ENCODE data around the gene HDAC10. TPM values are rescaled to one million over a fixed set of nuclear protein-coding genes. Genes with fewer than 3 reads are reported as not detected.
A peak's percentile ranks its signal among the peaks of the same experiment; 100 is the strongest.
"Not testable (repeated sequence)": the region's sequence is repeated elsewhere in the genome, so short reads cannot be mapped to it uniquely, and the experiment has no call there.

HDAC10 gene
- total RNA-seq, 1 donor from 2014 or later = 11.3 TPM

DNA sequence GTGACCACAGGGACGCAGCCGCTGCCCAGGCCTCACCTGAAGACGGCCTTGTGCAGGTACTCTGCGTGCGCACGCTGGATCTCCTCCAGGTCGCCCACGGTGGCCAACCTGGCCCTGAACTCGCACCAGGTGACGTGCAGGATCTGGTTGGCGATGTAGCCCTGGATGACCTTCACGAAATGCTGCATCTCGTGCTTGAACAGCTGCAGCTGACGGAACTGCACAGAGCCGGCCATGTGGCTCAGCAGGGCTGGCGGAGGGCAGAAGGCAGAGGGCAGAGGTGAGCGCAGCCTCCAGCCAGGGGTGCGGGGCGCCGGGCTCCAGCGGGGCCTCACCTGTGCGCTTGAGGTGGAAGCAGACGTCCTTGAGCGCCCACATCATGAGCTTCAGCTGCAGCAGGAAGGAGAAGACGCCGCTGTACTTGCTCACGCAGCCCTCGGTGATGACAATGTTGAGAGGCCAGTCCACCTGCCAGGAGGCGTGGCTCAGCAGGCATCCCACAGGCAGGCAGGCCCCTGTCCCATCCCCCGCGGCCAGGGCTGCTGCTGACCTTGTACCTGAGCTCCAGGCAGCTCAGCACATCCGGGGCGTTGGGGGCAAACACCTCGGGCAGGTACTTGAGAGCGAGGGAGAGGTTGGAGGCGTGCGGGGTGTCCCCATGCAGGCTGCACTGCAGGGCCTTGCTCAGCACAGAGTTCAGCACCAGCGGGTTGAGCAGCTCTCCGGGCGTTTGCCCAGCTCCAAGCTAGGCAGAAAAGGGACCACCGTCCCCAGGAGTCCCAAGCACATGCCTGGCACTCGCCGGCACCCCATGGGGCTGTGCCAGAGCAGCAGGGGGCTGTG is 32.7 kb downstream of the HDAC10 start:
- no peak for DNase-seq (ENCODE audit: low read depth in 2 of 2)

DNA sequence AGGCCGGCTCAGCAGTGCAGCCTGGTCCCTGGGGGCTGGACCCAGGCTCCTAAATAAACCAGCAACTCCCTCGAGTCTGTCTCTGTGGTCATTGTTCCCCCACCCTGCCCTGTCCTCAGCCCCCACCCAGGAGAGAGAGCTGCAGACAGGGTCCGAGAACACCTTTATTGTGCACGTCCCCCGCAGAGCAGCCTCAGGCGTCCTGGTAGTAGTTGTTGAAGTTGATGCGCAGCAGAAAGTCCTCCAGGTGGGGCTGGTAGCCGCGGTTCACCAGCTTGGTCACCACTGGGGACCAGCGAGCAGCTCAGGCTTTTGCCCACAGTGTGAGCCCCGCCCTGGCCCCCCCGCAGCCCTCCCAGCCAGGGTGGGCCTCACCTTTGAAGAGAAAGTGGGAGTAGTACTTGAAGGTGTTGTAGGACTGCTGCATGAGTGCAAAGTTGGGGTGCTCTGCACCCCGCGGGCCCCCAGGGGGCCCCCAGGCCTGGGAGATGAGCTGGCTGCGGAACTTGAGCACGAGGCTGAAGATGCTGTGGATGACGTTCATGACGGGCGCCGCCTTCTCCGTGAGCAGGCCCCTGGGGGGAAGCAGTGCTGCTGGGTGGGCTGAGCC is 33.4 kb downstream of the HDAC10 start:
- DNase-seq (ENCODE audit: low read depth in 2 of 2) = no peak

DNA sequence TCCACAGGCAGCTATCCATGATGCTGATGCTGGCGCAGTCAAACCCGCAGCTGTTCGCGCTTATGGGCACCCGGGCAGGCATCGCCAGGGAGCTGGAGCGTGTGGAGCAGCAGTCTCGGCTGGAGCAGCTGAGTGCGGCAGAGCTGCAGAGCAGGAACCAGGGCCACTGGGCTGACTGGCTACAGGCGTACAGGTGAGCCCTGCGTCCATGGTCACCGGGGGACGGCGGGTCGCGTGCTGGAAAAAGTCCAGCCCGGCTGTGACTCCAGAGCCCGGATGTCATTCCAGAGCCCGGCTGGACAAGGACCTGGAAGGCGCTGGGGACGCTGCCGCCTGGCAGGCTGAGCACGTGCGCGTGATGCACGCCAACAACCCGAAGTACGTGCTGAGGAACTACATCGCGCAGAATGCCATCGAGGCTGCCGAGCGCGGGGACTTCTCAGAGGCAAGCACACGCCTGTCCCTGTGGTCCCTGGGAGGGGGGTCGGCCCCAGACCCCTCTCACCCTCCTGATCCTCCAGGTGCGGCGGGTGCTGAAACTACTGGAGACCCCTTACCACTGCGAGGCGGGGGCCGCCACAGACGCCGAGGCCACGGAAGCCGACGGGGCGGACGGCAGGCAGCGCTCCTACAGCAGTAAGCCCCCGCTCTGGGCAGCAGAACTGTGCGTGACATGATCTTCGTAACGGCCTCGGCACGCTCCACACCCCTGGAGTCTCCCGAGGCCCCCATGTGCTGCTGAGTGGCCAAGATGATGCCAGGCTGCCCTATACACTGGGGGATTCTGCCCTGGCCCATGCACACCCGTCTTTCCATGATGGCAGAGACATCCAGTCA is 34.2 kb downstream of the HDAC10 start:
- no peak for DNase-seq (ENCODE audit: low read depth in 2 of 2)

DNA sequence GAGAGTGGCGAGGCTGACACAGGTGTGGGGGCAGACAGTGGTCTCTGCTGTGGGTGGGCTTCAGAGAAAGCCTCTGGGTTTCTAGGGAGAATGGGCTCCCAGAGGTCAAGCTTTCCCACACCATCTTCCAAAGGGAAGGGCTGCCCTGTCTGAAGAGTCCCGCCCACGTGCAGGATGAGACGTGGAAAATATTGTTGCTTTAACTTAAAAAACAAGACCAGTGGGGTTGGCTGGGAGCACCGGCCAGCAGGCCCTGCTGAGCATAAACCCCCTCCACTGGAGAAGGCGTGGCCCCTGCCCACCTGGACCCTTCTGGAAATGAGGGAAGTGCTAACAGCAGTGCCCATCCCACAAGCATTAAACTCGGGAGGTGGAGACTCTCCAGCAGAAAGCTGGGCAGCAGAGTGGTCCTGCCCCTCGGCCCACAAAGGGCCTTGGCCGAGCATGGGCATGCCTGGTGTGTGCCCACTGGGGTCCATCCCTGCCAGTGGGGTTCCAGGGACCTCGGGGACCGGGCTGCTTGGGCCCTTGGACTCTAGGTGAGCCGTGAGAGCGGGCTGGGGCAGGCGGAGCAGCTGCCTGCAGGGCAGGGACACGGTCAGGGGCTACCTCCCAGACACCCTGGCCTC is 34.9 kb downstream of the HDAC10 start:
- DNase-seq (ENCODE audit: low read depth in 2 of 2) = no peak

DNA sequence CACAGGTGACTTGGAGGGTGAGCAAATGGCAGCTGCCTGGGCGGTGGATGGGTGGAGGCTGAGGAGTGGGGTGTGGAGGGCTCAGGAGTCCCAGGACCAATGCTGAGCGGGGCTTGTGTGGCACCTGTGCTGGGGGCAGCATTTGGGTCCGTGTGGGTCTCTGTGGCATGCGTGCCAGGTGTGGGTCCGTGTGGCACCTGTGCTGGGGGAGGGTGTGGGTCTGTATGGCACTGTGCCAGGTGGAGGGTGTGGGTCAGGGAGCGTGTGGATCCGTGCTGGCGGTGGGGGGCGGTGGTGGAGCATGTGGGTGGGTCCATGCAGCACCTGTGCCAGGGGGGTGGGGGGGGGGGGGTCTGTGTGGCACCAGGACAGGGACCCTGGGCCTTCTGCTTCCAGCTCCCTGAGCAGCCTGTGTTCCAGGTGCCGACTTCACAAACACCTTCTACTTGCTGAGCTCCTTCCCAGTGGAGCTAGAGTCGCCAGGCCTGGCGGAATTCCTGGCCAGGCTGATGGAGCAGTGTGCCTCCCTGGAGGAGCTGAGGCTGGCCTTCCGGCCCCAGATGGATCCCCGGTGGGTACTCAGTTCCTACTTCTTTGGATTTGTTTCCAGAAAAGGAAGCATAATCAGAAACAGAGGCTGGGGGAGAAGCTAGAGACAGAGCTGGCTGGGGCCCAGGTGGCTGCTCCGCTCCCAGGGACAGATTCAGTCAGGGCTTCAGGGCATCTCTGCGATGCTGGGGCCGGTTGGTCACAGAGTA is 35.6 kb downstream of the HDAC10 start:
- no peak for DNase-seq (ENCODE audit: low read depth in 2 of 2)

DNA sequence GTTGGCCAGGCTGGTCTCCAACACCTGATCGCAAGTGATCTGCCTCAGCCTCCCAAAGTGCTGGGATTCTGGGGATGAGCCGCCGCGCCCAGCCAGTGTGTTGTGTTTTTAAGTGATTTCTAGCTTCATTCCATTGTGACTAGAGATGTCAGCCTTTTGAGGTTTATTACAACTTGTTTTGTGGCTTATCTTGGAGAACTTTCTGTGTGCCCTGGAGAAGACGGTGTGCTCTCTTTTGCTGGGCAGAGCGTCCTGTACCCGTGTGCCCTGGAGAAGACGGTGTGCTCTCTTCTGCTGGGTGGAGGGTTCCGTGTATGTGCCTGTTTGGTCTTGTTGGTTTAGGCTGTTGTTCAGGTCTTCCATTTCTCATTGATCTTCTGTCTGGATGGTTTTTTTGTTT is 37.8 kb downstream of the HDAC10 start:
- no peak for DNase-seq (ENCODE audit: low read depth in 2 of 2)

DNA sequence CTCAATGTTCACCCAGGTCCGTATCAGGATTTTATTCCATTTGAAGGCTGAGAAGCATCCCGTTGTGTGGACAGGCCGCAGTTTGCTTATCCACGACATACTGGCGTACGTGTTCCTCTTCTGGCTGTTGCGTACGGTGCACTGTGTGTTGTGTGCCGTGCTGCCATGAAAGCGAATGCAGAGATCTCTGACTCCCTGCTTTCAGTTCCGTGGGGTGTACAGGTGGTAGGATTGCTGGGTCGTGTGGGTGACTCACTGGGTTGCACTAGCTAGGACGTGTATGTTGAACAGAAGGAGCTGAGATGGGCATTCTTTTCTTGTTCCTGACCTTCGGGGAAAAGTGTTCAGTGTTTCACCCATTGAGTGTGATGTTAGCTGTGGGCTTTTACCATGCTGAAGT is 39.9 kb downstream of the HDAC10 start:
- DNase-seq (ENCODE audit: low read depth in 2 of 2) = no peak

DNA sequence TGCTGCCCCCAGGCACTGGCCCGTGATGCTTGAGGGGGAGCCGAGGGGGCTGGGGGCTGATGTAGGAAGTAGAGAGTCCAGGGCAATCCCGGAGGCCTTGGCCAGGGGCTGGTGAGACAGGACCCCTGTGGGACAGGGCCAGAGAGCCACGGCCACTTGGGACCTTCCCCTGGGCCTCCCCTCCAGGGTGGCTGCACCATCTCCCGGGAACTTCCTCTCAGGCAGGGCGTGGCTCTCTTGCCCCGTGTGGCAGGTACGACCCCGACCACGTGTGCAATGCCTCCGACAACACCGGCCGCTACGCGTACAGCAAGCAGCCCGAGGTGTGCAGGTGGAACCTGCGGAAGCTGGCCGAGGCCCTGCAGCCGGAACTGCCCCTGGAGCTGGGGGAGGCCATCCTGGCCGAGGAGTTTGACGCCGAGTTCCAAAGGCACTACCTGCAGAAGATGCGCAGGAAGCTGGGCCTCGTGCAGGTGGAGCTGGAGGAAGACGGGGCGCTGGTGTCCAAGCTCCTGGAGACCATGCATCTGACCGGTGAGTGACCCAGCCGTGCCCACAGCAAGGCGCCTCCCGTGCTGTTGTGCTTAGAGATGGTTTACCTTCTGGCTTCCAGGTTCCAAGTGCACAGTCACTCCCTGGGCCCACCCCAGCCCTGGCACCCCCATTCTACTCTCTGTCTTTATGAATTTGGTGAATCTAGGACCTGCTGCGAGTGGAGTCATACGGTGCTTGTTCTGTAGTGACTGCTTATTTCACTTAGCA is 40.5 kb downstream of the HDAC10 start:
- no peak for DNase-seq (ENCODE audit: low read depth in 2 of 2)

DNA sequence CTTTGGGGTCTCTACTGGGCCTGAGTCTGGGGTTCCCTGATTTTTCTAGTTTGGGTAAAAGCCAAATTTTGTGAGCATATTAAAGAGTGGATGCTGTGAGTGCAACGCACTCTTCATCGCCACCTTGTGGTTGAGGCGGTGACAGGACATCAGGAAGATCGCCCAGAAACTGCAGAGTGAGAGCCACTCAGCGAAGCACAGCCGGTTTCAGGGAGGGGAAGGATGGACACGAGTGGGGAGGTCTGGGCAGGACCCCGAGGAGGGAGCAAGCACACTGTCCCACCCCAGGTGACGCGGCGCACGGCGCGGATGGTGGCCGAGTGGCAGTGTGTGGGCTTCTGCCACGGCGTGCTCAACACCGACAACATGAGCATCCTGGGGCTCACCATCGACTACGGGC is 41.2 kb downstream of the HDAC10 start:
- peak; percentile 69 to 76 for DNase-seq (ENCODE audit: low read depth in 2 of 2)

DNA sequence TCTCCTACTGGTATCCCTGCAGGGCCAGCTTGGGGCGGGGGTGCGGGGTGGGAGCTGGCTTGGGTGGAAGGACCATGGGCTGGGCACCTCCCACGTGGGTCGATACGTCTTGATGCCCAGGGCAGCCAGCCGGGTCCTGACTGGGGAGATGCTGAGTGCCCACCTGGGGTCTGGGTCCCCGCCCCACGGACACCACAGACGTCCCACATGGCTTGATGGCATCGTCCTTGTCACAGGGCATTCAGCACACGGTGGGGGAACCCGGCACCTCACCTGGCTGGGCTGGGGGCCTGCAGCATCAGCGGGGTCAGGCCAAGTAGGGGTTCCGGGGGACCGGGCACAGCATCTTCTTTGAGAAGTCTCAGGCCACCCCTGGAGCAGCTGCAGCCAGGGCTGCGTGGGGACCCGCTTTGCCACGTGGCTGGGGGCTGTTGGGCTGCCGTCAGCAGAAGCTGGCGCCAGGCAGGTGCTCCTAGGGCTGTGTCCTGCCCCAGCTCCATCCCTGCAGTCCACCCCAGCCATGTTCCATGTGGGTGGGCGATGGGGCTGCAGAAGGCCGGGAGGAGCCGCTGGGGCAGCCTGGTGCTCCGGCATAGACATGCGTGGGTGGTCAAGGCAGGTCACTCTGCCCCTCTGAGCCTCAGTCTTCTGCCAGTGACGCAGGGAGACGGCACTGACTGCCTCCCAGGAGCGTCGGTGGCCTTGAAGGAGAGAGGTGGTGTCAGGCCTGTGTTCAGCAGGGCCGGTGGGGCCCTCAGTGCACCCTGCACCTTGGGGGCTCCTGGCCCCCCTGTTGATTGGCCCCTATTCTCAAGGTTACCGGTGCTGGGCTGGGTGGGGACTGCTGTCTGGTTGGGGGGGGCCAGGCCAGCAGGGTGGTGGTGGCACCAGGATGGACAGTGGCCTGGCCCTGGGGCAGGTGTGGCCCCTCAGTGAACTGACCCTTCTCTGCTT is 41.8 kb downstream of the HDAC10 start:
- DNase-seq (ENCODE audit: low read depth in 2 of 2) = no peak

DNA sequence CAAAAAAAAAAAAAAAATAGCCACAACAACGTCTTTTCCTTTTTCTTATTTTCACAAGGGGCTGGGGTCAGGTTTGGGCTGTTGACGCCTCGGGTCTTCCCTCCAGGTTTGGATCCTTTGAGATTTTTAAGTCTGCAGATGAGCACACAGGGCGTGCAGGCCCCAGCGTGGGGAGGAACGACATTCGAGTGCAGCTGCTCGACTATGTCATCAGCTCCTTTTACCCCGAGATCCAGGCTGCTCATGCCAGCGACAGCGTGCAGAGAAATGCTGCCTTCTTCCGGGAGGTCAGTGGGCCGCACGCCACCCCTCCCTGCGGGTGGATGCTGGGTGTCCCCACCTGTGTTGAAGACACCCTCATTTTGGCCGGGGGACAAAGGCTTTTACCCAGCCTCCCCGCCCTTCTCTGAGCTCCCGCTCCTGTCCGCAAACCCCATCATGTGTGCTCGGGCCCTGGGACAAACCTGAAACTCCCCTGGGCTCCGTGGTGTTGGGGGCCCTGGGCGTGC is 42.6 kb downstream of the HDAC10 start:
- no peak for DNase-seq (ENCODE audit: low read depth in 2 of 2)

DNA sequence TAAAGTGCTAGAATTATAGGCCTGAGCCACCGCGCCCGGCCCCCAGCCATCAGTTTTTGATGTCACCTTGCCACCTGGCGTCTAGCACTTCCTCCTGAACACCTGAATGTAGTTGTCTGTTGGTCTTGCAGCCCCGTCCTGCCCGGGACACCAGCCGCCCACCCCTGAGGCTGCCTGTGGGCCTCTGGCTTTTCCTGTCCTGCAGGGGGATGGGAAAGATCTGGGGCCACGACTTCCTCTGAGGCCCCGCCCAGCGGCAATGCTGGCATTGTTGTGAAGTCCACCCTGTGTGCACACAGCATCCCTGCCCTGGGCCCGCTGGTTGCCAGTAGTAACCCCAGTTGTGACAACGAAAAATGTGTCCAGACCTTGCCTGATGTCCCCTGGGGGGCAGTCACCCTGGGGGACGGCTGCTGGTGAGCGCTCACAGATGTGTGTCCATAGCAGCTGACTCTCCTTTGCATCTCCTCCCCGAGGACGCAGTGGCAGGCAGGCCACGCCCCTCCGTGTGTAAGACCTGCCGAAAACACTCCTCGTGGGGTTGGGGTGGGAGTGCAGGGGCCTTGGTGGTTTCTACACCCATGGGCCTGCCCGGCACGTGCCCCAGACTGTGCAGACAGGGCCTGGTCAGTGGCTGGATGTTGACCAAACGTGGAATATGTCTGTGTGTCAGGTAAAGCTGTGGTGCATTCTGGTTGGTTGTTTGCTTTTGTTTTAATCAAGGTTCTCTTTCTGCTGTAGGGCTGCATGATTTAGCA is 43.5 kb downstream of the HDAC10 start:
- DNase-seq (ENCODE audit: low read depth in 2 of 2) = peak; percentile 57 to 84

DNA sequence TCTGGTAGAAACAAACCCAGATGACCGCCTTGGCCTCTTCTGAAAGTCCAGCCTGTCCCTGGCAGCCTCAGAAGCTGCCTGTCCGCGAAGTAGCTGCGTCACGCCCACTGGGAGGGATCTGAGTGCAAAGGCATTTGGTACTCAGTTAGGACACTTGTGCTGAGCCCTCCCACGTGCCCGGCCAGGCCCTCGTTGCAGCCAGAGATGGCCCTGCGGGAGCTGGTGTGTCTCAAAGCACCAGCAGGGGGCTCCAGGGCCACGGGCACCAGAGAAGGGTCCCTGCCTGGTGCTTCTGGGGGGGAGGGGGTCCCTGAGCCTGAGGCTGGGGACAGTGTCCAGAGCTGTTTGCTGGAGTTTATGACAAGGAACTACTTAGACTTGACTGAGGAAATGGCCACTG is 44.5 kb downstream of the HDAC10 start:
- DNase-seq (ENCODE audit: low read depth in 2 of 2) = peak; percentile 29 to 55

DNA sequence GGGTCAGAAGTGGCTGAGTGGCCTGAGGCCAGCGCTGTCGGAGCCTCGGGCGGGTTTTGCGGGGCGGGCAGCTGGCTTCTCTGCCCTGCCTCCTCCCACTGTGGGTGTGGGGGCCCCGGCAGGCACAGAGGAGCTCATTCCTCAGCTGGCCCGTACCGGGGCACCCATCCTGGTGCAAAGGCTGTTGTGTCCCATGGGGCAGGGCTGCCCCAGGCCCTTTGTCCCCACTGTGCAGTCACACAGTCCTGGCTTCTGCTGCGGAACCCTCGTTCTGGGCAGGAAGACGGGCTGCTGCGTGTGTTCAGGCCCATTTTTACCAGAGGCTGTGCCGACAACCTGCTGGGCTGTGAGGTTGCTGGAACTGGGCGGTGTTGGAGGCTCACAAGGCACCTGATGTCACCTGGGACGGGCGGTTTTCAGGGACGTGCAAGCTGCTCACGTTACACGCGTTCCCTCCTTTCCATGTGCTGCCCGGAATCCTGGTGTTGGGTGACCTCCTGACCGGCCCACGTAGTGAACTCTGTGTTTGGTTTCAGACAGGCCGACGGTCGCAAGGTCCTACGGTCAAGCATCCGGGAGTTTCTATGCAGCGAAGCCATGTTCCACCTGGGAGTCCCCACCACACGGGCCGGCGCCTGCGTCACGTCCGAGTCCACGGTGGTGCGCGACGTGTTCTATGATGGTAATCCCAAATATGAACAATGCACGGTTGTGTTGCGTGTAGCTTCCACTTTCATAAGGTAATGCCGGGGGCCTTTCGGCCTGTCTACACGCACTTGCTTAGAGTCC is 45.1 kb downstream of the HDAC10 start:
- DNase-seq (ENCODE audit: low read depth in 2 of 2) = no peak

DNA sequence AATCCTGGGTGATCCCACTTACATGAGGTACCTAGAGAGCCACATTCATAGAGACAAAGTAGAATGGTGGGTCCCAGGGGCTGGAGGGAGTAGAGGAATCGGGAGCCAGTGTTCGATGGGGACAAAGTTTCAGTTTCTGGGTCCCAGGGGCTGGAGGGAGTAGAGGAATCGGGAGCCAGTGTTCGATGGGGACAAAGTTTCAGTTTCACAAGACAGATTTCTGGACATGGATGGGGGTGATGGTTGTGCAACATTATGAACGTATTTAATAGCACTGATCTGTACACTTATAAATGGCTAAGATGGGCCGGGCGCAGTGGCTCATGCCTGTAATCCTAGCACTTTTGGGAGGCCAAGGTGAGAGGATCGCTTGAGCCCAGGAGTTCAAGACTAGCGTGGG is 46.1 kb downstream of the HDAC10 start:
- not testable (repeated sequence) for DNase-seq (ENCODE audit: low read depth in 2 of 2)

DNA sequence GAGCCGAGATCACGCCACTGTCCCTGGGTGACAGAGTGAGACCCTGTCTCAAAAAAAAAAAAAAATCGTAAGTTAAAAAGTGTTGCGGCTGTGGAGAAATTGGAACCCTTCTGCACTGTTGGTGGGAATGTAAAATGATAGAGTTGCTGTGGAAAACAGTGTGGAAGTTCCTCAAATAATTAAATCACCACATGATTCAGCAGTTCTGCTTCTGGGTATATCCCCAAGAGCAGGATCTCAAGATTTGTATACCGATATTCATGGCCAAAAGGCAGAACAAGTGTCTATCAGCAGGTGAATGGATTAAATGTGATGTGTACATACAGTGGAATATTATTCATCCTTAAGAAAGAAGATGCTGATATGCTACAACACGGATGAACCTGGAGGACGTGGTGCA is 46.5 kb downstream of the HDAC10 start:
- DNase-seq (ENCODE audit: low read depth in 2 of 2) = no peak

DNA sequence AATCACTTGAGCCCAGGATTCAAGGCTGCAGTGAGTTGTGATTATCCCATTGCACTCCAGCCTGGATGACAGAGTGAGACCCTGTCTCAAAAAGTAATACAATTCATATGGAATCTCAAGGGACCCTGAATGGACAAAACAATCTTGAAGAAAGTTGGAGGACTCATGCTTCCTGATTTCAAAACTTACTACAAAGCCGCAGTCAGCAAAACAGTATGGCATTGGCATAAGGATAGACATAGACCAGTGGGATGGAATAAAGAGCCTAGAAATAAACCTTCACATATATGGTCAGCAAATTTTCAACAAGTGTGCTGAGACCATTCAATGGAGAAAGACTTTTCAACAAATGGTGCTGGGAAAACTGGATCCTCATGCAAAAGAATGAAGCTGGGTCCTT is 47.8 kb downstream of the HDAC10 start:
- DNase-seq (ENCODE audit: low read depth in 2 of 2) = no peak

Data from lung microvascular endothelial cell (primary cell).